ENCODE data around the gene FUT7.

FUT7 gene, protein sequence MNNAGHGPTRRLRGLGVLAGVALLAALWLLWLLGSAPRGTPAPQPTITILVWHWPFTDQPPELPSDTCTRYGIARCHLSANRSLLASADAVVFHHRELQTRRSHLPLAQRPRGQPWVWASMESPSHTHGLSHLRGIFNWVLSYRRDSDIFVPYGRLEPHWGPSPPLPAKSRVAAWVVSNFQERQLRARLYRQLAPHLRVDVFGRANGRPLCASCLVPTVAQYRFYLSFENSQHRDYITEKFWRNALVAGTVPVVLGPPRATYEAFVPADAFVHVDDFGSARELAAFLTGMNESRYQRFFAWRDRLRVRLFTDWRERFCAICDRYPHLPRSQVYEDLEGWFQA

DNA sequence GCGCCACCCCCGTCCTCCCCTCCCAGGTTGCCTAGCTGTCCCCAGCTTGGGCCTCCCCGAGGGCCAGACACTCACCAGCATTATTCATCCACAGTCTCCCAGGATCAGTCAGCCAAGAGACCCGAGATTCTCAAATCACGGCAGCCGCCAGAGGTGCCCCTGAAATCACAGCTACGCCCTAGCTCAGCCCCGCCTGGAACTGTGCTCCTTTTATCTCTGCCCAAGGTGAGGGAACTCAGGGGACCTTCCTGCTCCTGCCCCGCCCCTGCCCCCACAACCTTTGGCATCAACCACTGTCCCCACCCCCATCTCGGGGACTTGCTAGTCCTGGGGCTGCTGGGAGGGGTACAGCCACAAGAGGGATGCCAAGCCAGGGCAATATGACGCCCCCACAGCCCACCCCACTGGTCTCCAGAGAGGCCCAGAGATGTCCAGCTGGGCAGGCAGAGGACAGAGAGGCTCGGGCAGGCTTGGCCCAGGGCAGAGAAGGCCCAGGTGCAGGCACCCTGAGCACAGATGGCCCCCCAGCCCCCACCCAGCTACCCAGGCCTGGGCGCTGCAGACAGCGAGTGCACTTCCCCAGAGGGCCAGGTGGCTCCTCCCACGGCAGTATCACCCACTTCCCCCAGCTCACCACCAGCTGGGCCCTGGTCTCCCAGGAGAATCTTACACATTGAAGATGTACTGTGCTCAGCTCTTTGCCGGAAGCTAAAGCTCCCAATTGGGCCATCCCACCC lies at the start of gene FUT7:
Gene FUT7, minus strand, starts transcription at position 185 of the 737 bp plus-strand sequence. Its CDS starts 97 bp downstream, at position 88.
- DNase-seq (ENCODE audit: low read depth in 2 of 2), result peak in 1 of 2 donors; percentile 35

DNA sequence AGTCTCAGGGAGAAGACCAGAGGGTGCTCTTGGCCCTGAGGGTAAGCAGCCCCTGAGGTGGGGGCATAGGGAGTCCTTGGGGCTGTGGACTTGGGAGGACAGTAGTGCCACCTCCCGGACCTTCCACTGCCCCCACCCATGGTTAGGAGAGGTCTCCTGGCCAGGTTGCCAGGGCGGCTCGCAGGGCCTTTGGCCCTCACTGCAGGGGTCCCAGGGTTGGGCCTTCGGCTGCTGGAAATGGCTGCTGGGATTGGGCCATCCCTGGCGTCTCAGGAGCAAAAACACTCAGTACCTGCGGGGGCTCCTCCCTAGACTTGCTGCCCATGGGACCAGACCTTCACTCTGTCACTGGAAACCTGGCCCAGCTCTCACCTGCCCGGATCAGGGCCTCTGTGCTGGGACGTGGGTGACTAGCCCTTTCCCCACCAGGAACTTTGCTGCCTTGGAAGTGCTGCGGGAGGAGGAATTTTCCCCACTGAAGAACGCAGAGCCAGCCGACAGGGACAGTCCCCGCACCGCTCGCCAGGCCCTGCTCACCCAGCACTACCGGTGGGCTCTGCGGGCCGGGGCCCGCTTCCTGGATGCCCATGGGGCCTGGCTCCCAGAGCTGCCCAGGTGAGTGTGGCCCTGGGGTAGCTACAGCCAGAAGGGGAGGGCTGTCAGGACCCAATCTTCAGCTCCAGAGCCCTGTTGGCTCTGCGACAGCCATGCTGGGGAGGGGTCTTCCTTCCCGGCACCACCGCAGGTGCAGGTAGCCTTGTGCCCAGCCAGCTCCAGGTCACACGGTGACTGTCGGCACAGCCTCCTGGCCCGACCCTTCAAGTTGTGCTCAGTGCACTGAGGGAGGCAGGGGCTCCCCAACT lies 48.6 kb upstream of the FUT7 start:
- DNase-seq (ENCODE audit: low read depth in 2 of 2), result no peak

DNA sequence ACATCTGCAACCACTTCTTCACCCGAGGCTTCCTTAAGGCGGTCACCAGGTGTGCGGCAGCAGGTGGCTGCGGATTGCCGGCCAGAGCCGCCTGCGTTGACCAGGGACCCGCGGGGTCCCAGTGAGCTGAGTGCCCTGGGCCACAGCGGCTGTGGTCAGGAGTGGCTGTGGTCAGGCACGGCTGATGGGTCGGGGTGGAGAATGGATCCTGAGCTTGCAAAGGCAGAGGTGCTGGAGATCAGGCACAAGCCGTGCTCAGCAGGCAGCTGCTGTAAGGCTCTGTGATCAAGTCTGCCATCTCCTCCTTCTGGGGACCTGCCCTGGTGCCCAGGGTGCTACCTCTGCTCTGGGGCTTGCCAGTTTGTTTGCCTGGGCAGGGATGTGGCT lies 47.5 kb upstream of the FUT7 start:
- DNase-seq (ENCODE audit: low read depth in 2 of 2), result no peak

DNA sequence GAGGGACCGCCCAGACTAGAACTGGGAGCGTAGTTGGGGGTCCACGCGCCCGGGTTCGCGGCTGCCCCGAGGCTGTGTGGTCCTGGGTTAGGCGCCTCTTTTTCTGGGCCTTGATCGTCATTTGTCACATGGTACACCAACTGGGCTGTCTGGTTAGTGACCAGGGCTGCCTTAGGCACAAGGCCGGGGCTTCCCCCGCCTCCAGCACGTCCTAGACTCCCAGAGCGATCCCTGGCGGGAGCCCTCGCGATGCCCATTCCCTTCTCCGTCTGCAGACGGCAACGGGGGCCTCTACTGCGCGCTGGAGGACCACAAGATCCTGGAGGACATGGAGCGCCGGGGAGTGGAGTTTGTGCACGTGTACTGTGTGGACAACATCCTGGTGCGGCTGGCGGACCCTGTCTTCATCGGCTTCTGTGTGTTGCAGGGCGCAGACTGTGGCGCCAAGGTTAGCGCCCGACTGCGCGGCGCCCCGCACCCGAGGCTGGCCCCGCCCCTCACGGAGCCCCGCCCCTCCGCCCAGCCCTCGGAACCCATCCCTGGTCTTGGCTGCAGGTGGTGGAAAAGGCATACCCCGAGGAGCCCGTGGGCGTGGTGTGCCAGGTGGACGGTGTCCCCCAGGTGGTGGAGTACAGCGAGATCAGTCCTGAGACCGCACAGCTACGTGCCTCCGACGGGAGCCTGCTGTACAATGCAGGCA lies 47.0 kb upstream of the FUT7 start:
- no peak for DNase-seq (ENCODE audit: low read depth in 2 of 2)

DNA sequence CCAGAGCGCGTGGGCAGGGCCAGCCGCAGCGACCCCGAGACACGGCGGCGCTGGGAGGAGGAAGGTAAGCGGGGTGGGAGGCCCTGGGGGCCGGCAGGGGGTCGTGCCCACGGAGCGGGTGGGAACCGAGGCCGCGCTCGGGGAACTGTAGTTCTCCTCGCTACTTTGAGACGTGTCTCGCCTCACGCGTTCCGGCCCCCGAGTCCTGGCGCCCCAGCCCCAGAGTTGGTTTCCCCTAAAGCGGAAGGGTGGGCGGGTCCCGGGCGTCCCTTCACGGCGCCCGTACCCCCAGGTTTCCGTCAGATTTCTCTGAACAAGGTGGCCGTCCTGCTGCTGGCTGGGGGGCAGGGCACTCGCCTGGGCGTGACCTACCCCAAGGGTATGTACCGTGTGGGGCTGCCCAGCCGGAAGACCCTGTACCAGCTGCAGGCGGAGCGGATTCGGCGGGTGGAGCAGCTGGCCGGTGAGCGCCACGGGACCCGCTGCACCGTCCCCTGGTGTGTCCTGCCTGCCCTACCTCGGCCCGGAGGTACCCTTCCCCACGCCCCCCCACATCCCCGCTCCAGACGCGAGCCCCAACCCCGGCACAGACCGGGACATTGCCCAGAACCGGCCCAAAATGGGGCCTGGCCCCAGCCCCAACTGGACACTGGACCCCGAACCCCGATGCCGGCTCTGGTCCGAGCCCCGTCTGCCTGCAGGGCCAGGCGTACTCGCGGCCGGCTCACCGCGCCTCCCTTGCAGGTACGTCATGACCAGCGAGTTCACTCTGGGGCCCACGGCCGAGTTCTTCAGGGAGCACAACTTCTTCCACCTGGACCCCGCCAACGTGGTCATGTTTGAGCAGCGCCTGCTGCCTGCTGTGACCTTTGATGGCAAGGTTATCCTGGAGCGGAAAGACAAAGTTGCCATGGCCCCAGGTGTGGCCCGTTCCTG lies 46.1 kb upstream of the FUT7 start:
- peak in 1 of 2 donors; percentile 51 for DNase-seq (ENCODE audit: low read depth in 2 of 2)

DNA sequence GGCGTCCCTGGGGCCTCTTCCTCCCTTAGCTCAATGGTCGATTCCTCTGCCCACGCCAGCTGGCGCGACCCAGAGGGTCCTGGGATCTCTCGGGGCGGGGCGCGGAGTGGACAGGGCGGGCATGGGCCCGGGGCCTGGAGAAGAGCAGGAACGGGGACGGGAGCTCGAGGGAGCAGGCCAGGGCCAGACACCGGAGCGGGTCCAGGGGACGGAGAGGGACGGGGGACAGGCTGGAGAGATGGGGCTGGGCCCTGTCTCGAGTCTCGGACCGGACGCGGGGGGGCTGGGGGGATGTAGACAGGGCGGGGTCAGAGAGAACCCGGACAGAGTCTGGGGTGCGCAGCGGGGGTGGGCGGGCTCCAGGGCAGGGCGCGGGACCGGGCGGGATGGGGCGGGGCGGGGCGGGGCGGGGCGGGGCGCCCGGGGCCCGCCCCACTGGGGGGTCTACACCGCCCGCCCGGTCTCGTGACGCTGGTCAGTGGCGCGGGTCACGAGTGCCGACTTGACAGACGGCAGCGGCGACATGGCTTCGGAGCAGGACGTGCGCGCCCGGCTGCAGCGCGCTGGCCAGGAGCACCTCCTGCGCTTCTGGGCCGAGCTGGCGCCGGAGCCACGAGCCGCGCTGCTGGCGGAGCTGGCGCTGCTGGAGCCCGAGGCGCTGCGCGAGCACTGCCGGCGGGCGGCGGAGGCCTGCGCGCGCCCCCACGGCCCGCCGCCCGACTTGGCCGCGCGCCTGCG lies 45.3 kb upstream of the FUT7 start, which contains the start of gene UAP1L1:
Gene UAP1L1, plus strand, starts transcription at position 508 of the 738 bp plus-strand sequence. Its CDS starts 16 bp downstream, at position 524.
- peak in 1 of 2 donors; percentile 41 for DNase-seq (ENCODE audit: low read depth in 2 of 2)

DNA sequence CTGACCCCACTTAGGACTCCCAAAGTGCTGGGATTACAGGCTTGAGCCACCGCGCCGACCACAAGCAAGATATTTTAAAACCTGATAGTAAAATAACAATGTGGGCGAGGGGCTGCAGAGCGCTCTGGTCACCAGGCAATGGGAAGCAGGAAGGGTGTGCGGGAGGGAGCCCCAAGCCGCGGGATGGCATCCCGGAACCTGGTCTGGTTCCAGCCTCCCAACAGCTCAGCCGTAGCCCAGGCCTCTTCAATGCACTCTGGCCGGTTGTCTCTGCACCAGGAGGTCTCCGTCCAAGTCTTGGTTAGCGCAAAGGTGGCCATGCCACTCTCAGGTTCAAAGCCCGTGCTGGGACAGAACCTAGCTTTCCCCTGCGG lies 44.7 kb upstream of the FUT7 start:
- no peak for DNase-seq (ENCODE audit: low read depth in 2 of 2)

DNA sequence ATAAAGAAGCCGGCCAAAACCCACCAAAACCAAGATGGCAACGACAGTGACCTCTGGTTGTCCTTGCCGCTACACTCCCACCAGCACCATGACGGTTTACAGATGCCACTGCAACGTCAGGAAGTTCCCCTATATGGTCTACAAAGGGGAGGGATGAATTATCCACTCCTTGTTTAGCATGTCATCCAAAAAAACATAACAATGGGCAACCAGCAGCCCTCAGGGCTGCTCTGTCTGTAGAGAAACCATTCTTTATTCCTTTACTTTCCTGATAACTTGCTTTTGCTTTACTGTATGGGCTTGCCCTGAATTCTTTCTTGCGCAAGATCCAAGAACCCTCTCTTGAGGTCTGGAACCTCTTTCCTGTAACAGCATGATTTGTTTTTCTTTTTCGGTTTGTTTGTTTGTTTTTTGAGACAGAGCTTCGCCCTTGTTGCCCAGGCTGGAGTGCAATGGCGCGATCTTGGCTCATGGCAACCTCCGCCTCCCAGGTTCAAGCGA lies 43.4 kb upstream of the FUT7 start:
- no peak for DNase-seq (ENCODE audit: low read depth in 2 of 2)

DNA sequence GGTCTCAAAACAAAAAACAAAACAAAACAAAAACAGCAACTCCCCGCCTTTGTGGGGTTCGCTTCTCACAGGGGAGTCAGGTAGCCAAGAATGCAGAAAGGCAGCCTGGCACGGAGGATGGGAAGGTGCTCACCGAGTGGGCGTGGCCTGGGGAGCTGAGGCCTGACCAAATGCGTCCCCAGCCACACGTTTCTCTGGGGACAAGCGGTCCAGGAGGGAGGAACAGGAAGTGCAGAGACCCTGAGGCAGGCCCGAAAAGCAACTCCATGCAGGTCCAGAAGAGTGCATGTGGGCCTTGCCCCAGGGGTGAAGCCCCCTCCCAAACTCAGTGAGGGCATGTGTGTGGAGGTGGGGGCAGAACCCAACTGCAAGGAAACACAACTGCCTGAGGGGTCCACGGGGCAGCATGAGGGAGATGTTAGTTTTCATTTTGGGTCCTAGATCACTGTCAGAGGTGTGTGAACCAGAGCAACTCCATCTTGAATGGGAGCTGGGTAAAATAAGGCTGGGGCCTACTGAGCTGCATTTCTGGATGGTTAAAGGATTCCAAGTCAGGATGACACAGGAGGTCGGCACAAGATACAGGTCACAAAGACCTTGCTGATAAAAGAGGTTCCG lies 42.9 kb upstream of the FUT7 start:
- no peak for DNase-seq (ENCODE audit: low read depth in 2 of 2)

DNA sequence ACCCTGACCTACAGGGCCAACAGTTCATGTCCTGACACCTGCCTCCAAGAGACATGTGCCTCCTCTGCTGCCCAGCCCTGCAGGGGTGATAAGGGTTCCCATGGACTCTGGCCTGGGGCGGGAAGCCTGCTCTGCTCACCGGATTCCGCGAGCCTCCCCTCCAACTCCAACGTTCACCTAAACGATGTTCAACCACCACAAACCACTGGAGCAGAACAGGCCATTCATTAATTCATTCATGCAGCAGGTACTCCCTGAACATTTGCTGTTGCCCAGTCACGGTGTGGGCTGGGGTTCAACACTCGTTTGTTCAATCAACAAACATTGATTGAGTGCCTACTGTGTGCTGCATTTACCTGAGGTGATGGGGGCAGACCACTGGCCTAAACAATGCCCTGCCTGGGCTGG lies 42.1 kb upstream of the FUT7 start:
- no peak for DNase-seq (ENCODE audit: low read depth in 2 of 2)

DNA sequence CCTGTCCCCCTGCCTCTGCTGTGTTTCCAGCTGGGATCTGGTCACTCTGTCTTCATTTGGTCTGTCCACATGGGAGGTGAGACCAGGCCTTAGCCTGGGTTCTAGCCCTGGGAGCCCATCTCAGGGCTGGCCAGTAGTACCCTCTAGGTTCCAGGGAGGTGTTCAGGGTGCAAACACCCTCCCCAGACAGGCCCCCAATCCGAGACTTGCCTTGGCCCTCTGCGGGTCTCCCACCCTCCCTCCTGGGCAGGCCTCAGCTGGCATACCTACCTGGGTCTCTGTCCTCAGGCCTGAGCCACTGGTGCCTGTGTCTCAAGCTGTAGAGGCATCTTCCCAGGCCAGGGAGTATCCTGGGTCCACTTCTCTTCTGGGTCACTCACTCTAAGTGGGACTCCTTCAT lies 39.4 kb upstream of the FUT7 start:
- no peak for DNase-seq (ENCODE audit: low read depth in 2 of 2)

DNA sequence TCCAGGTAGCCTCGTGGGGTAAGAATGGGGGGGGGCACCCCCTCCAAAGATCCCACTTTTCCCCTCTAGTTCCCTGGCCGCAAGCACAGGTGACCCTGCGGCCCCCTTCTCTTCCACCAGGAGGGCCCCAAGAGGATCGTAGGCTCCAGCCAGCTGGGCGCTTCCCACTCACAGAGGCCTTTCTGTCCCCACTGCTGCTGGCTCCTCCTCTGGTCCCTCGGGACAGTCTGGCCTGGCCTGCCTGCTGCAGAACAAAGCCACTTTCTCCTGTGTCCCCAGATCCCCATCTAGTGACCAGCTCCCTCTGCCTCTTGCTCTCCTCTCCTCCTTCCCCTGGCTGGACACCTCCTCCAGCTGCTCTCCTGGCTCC lies 39.0 kb upstream of the FUT7 start:
- DNase-seq (ENCODE audit: low read depth in 2 of 2), result no peak

DNA sequence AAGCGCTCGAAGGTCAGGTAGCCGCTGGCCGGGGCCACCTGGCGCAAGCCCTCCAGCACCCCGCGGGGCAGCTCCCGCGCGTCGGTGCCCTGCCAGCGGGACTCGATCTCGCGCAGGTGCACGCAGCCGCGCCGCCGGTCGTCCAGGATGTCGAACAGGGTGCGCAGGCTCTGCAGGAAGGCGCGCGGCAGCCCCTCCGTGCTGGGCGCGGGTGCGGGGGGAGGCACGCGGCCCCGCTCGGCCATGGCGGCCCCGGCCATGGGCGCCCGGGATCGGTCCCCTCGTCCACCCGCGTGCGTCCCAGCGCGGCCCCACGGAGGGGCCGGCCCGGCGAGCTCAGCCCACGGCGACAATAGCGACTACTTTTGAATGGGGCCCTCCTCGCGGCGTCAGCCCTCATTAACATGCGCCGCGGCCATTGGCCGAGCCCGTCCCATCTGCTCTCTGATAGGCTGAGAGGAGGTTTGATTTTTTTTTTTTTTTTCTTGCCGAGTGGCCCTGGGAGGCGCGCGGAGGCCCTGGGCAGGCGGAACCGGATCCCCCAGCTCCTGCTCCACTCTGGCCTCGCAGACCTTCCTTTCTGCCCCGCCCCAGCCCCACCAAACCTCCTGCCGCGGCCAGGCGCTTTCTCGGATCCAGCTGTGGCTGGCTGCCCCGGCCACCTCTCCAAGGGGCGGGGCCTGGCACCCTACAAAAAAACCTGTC lies 38.5 kb upstream of the FUT7 start, which contains the start of gene SAPCD2:
Gene SAPCD2, minus strand, starts transcription at position 357 of the 705 bp plus-strand sequence. Its CDS starts 97 bp downstream, at position 260.
- DNase-seq (ENCODE audit: low read depth in 2 of 2), result peak; percentile 70 to 74

DNA sequence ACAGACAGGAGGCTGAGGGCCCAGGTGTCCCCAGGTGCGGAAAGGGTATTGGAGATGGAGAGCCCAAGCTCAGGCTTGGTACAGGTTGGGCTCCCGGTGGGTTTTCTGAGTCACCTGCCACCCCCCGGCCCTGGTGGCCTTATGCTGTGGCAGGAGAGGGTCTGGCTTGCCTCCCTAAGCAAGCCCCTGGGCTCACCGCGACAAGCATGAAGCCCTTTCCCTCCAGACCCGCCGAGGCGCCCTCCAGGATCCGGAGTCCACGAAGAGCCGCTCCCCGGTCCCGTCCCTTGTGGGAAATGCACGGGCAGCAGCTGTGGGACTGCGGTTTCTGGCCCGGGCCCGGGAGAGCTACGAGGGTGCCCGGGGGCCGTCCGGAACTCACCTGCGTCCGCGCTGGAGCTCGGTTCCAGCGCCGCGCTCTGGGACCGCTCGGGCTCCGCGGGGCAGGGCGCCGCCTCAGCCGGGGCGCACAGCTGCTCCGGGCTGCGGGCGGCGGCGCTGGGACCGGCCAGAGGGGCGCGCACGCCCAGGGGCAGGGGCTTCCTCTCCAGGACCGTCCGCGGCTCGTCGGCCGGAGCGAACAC lies 37.7 kb upstream of the FUT7 start:
- DNase-seq (ENCODE audit: low read depth in 2 of 2), result no peak

DNA sequence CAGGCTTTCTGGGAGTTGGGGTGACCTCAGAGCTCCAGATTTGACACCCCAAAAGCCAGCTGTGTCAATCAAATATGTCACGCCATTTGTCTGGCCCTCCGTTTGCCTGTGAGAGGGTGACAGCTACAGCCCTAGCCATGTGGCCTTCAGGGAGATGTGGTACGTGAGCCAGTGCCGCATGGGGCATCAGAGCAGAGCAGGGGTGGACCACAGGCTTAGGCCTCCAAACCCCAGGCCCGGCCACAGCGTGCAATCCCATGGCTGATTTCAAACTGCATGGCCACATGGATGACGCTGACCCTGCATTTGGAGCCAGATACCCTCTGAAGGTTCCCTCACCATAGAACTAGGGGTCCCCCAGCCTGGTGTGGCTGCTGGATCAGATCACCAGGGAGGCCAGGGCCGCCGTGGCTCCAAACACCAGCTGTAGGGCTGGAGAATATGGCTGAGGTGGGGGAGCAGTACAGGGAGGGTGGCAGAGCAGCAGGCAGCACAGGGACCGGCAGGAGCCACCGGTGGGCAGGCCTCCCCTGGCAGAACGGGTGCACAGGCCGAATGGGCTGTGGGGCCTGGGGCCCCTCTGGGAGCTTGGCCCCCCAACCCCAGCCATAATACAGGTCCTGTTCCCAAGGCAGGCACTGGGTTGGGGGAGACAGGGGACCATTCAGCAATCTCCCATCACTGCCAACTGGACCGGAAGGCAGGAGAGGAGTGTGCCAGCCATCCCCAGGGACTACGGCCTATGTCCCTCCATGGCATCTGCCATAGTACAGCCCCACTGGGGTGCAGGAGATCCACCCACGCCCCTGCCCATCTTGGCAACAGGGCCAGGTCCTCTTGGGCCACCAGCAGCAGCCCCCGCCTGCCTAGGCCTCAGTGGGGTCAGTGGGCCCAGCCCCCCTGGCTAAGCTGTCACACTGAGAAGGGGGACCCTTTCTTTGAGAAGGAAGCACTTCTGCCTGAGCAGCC lies 36.9 kb upstream of the FUT7 start:
- DNase-seq (ENCODE audit: low read depth in 2 of 2), result no peak

DNA sequence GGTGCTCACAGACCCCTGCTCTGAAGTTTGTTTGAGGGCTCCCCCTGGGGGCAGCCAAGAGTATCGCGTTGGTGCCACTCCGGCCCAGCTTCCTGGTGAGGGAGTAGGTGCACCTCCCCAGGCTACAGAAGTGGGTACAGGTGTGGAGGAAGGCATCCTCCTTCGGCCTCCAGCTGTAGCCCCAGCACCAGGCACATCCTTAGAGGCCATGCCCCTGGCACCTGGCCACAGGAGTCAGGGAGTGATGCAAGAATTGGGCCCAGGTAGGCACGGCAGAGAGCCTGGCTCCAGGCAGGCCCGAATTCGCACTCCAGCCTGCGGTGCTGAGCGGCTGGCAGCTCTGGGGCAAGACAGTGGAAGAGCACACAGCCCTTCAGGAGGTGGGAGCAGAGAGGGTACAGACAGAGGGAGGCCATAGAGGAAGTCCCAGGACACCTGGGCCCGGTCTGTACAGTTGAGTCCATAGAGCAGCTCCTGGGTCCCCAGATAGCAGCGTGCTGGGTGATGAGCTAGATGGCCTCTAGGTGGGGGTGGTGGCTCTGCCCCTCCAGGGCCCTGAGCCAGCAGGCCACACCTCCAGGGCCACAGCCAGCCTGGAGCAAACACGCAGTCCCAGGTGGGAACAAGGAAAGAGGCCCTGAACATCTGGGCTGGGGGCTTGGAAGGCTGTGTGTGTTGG lies 36.1 kb upstream of the FUT7 start:
- peak; percentile 67 to 78 for DNase-seq (ENCODE audit: low read depth in 2 of 2)

Data from stimulated activated CD8-positive, alpha-beta memory T cell treated with anti-CD3 and anti-CD28 coated beads, Interleukin-2, amount 100 ng/mL, for 48 hours (primary cell).